CD4-positive, alpha-beta T cell (primary cell): ENCODE measurements around the gene SUPT6H. TPM values are rescaled to one million over a fixed set of nuclear protein-coding genes. Genes with fewer than 3 reads are reported as not detected.
A peak's percentile ranks its signal among the peaks of the same experiment; 100 is the strongest.

Experiments used
- ATAC-seq: fragments of 200-7000 bp; cut with Tn5 transposase; one replicate; pipeline ENCODE4 v1.10.0; 2022; ENCODE audit warnings: mild to moderate bottlenecking; ENCODE audit not compliant: poor library complexity
- CTCF ChIA-PET: fragments of 350-600 bp; sonication (Branson Sonifier 250); formaldehyde crosslinking; loops from one replicate; lab custom pipeline; 2021; ENCODE audit warnings: antibody characterized with exemption, inconsistent platforms; lab: Charles Lee
- POLR2A ChIA-PET: fragments of 350-600 bp; sonication (Branson Sonifier 250); formaldehyde crosslinking; loops from one replicate; lab custom pipeline; 2021; ENCODE audit warnings: antibody characterized with exemption, inconsistent platforms; lab: Charles Lee
- DNase-seq, 14 experiments: peaks; one replicate each; pipeline ENCODE4 v3.0.0-alpha.2; 2013 to 2020; ENCODE audit warnings: mixed read lengths in 2 of 14
- H3K27ac ChIP-seq, 2 donors: one replicate each; pipeline versions ENCODE4 v1.5.1 to v1.7.0; 2013; ENCODE audit warnings: low read length in 2 of 2, low read depth in 1 of 2, mild to moderate bottlenecking in 1 of 2
- H3K27me3 ChIP-seq, 2 experiments: 1 replicate in 1 of 2; 2 replicates in 1 of 2; pipeline versions ENCODE4 v1.6.1 to v1.7.0; 2013; ENCODE audit warnings: low read length in 2 of 2, control low read depth in 1 of 2, mild to moderate bottlenecking in 1 of 2, moderate library complexity in 1 of 2; ENCODE audit not compliant: insufficient read depth in 2 of 2, control insufficient read depth in 1 of 2
- H3K36me3 ChIP-seq: one replicate; pipeline ENCODE4 v1.6.1; 2013; ENCODE audit warnings: low read length, control low read depth; ENCODE audit not compliant: insufficient read depth
- H3K4me1 ChIP-seq: one replicate; pipeline ENCODE4 v1.6.1; 2013; ENCODE audit warnings: low read length, control low read depth; ENCODE audit not compliant: insufficient read depth
- H3K4me3 ChIP-seq: one replicate; pipeline ENCODE4 v1.5.1; 2013; ENCODE audit warnings: mild to moderate bottlenecking, low read length, moderate library complexity
- H3K9me3 ChIP-seq, 2 experiments: 1 replicate in 1 of 2; 2 replicates in 1 of 2; pipeline versions ENCODE4 v1.6.1 to v1.7.0; 2013; ENCODE audit warnings: low read length in 2 of 2, mild to moderate bottlenecking in 2 of 2, control low read depth in 1 of 2, moderate library complexity in 1 of 2; ENCODE audit not compliant: control insufficient read depth in 1 of 2, insufficient read depth in 1 of 2
- H3K27ac Mint-ChIP-seq: one replicate; pipeline ENCODE4 v1.8.0; 2020; ENCODE audit warnings: mixed read lengths
- H3K27me3 Mint-ChIP-seq: one replicate; pipeline ENCODE4 v1.8.0; 2021; ENCODE audit warnings: mixed read lengths
- H3K36me3 Mint-ChIP-seq: one replicate; pipeline ENCODE4 v1.8.0; 2021; ENCODE audit warnings: low read depth, mixed read lengths
- H3K4me1 Mint-ChIP-seq: one replicate; pipeline ENCODE4 v1.8.0; 2021; ENCODE audit warnings: low read depth, mixed read lengths
- H3K4me3 Mint-ChIP-seq: one replicate; pipeline ENCODE4 v1.8.0; 2020; ENCODE audit warnings: mild to moderate bottlenecking, mixed read lengths
- H3K9me3 Mint-ChIP-seq: one replicate; pipeline ENCODE4 v1.8.0; 2020; ENCODE audit warnings: mixed read lengths
- CTCF ChIP-seq: fragments of 200-600 bp; IDR thresholded peaks from one replicate; pipeline ENCODE4 v1.8.0; 2022; ENCODE audit warnings: antibody characterized with exemption, mild to moderate bottlenecking
- intact Hi-C, 2 experiments: fragments of 100-400 bp; cut with DNase I in 1 of 2; cut with micrococcal nuclease in 1 of 2; formaldehyde crosslinking; loops; one replicate each; pipeline versions ENCODE4 v1.15.1 to v1.9.0; 2023 to 2025; cut with DNase I, micrococcal nuclease
- total RNA-seq, 174 experiments: library from RNA in 2 of 174; stranded (reverse) in 2 of 174; gene quantifications; one replicate each; pipeline ENCODE4 v1.2.3 and lab custom pipeline; 2021 to 2026

SUPT6H gene
- total RNA-seq, 2 experiments from 2014 or later: 149 to 151 TPM

- POLR2A ChIA-PET: interaction anchor here (0.8 to 4.0 kb wide), 15 partner anchors 10 to 289 kb away, joined by 3 to 115 read pairs (median 6); partner anchors contain the start of genes BLTP2, PHF12, PIGS and PROCA1
- peak overlapping the region; percentile 97 to 99 for H3K27ac ChIP-seq
- no peaks in the 10 kb centered on the region for H3K27me3 Mint-ChIP-seq
- no peak for TF ChIP-seq CTCF
- H3K9me3 ChIP-seq: no peaks in the 10 kb centered on the region
- ATAC-seq (no peak), DNase-seq (no peak)
- H3K4me1 Mint-ChIP-seq: peaks cover 66% of the 10 kb centered on the region
- H3K4me3 Mint-ChIP-seq: peak overlapping the region; percentile 99
- peak overlapping the region; percentile 81 for H3K4me3 ChIP-seq
- H3K36me3 ChIP-seq: peaks cover 35% of the 10 kb centered on the region
- peak overlapping the region; percentile 99 for H3K27ac Mint-ChIP-seq
- intact Hi-C loops: loop anchor here (2.0 to 5.0 kb wide), 3 partner anchors 50 to 290 kb away; partner anchors contain the start of genes PHF12 (in 1 of the 2), PROCA1 (in 1 of the 2) and RPL23A (in 1 of the 2)
- CTCF ChIA-PET: interaction anchor here (0.8 to 3.9 kb wide), 8 partner anchors 9 to 291 kb away, joined by 3 to 34 read pairs (median 4); partner anchors contain the start of genes BLTP2, NEK8, PIGS and PROCA1
- no peaks in the 10 kb centered on the region for H3K9me3 Mint-ChIP-seq
- peaks cover 45% of the 10 kb centered on the region for H3K4me1 ChIP-seq
- peaks cover 72% of the 10 kb centered on the region for H3K36me3 Mint-ChIP-seq
- no peaks in the 10 kb centered on the region for H3K27me3 ChIP-seq
These were observed 473 bp downstream of the SUPT6H start for GRCh38 chr17:28662527-28662829.

DNA sequence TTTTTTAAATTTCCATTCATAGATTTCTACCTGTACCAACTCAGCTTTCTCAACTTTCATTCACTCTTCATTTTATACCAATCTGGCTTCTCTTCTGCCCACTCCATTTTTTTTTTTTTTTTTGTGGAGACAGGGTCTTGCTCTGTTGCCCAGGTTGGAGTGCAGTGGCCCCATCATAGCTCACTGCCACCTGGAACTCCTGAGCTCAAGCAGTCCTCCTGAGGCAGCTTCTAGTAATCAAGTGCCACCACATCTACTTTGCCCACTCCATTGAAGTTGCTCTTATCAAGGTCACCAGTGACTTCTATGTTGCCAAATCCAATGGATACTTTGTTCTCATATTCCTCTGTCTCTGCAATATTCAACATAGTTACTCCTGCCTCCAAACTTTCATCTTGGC is 1.7 kb downstream of the SUPT6H start:
- H3K4me1 ChIP-seq: peaks cover 45% of the 10 kb centered on the region
- H3K27me3 Mint-ChIP-seq: no peaks in the 10 kb centered on the region
- POLR2A ChIA-PET: interaction anchor here (4.0 kb wide), 1 partner anchor 17 kb away, joined by 115 read pairs; the partner anchor contains the start of gene BLTP2
- no peak overlapping the region for H3K27ac ChIP-seq
- H3K27ac Mint-ChIP-seq: peak overlapping the region; percentile 99
- ATAC-seq: no peak
- no peaks in the 10 kb centered on the region for H3K9me3 ChIP-seq
- no peaks in the 10 kb centered on the region for H3K9me3 Mint-ChIP-seq
- no peak for TF ChIP-seq CTCF
- peaks cover 40% of the 10 kb centered on the region for H3K36me3 ChIP-seq
- no peak for DNase-seq
- H3K4me1 Mint-ChIP-seq: peaks cover 78% of the 10 kb centered on the region
- CTCF ChIA-PET: interaction anchor here (0.6 to 3.9 kb wide), 3 partner anchors 17 to 517 kb away, joined by 3 to 34 read pairs (median 27); partner anchors contain the start of gene BLTP2
- no peak overlapping the region for H3K4me3 ChIP-seq
- peak overlapping the region; percentile 99 for H3K4me3 Mint-ChIP-seq
- intact Hi-C loops: loop anchor here (2.0 to 5.0 kb wide), 3 partner anchors 49 to 289 kb away; partner anchors contain the start of genes PHF12 (in 1 of the 2), PROCA1 (in 1 of the 2) and RPL23A (in 1 of the 2)
- H3K36me3 Mint-ChIP-seq: peaks cover 74% of the 10 kb centered on the region
- no peaks in the 10 kb centered on the region for H3K27me3 ChIP-seq

DNA sequence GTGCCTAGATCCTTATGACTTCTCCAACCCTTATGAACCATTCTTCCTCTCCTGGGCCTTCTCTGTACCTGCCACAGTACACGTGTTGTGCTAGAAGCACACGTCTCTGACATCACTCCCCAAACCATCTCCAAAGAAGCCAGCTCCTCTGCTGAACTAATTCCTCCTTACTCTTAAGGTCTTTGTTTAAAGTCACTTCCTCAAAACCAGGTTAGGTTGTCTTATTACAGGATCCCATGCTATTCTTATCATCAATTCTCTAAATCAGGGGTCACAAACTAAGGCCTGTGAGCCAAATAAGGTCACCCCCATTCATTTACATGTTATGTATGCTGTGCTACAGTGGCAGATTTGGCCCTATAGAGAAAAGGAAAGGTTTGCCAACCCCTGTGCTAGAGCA is 4.0 kb downstream of the SUPT6H start:
- H3K36me3 Mint-ChIP-seq: peaks cover 77% of the 10 kb centered on the region
- ChIA-PET POLR2A (no interaction called here), CTCF (no interaction called here)
- intact Hi-C loops: no loop called here
- Histone ChIP-seq H3K27me3 (no peaks in the 10 kb centered on the region), H3K4me3 (no peak overlapping the region), H3K9me3 (no peaks in the 10 kb centered on the region), H3K4me1 (peaks cover 36% of the 10 kb centered on the region), H3K27ac (no peak overlapping the region), H3K36me3 (peaks cover 46% of the 10 kb centered on the region)
- H3K27ac Mint-ChIP-seq: peak overlapping the region; percentile 8
- peak overlapping the region; percentile 46 for H3K4me3 Mint-ChIP-seq
- no peak for TF ChIP-seq CTCF
- ATAC-seq: no peak
- DNase-seq: no peak
- no peaks in the 10 kb centered on the region for H3K9me3 Mint-ChIP-seq
- H3K4me1 Mint-ChIP-seq: peaks cover 73% of the 10 kb centered on the region
- no peaks in the 10 kb centered on the region for H3K27me3 Mint-ChIP-seq
